Neural progenitor cell (in vitro differentiated cells): ENCODE data around the gene MSH2.

Source experiments
- EZH2phosphoT487 ChIP-seq: fragments of 200-600 bp; sonication (generic); IDR thresholded peaks from 2 replicates; pipeline ENCODE4 v1.6.1; 2017; ENCODE audit warnings: antibody characterized with exemption
- TF ChIP-seq, protein P1 (sequence below): fragments of 200-600 bp; sonication (generic); IDR thresholded peaks from 2 replicates; pipeline ENCODE4 v1.5.1; 2017; ENCODE audit warnings: antibody characterized with exemption, mild to moderate bottlenecking

DNA sequence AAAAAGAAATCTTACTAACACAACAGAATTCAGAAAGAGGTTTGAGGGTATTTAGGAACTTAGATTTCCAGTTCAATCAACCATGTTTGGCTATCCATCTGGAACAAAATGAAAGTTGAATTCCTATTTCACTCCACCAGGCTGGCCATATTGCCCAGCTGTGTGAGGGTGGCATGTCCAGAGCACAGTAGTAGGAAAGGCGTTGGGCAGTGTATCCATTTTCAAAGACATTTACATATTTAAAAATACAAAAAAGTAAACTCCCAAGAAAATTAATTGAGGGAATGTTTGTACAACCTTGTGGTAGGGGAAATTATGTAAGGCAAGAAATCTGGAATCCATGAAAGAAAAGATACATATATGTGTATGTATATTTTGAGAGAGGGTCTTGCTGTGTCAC lies 21.5 kb upstream of the MSH2 start:
- TF ChIP-seq, protein P1, sequence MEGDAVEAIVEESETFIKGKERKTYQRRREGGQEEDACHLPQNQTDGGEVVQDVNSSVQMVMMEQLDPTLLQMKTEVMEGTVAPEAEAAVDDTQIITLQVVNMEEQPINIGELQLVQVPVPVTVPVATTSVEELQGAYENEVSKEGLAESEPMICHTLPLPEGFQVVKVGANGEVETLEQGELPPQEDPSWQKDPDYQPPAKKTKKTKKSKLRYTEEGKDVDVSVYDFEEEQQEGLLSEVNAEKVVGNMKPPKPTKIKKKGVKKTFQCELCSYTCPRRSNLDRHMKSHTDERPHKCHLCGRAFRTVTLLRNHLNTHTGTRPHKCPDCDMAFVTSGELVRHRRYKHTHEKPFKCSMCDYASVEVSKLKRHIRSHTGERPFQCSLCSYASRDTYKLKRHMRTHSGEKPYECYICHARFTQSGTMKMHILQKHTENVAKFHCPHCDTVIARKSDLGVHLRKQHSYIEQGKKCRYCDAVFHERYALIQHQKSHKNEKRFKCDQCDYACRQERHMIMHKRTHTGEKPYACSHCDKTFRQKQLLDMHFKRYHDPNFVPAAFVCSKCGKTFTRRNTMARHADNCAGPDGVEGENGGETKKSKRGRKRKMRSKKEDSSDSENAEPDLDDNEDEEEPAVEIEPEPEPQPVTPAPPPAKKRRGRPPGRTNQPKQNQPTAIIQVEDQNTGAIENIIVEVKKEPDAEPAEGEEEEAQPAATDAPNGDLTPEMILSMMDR = no peak
- TF ChIP-seq EZH2phosphoT487 = no peak
